Fibroblast of villous mesenchyme (primary cell): ENCODE results near the gene ZNF280D. TPM values are rescaled to one million over a fixed set of nuclear protein-coding genes. Genes with fewer than 3 reads are reported as not detected.

Experiments
- DNase-seq: peaks from one replicate; pipeline ENCODE4 v3.0.0-alpha.2; 2010; ENCODE audit warnings: low read depth
- H3K4me3 ChIP-seq: 2 replicates; pipeline ENCODE4 v1.5.1; 2011; ENCODE audit warnings: low read depth, mild to moderate bottlenecking, low read length
- CTCF ChIP-seq: IDR thresholded peaks from 2 replicates; pipeline ENCODE4 v1.5.1; 2012; ENCODE audit warnings: low read depth, mild to moderate bottlenecking, low read length; ENCODE audit not compliant: insufficient read depth
- total RNA-seq: library from RNA; depleted of rRNA; stranded (reverse); fragments of >200 nt; gene quantifications from 2 replicates; pipeline ENCODE4 v1.2.3, GENCODE V29; 2012

ZNF280D gene
- total RNA-seq, 1 donor, result 51.8 TPM

DNA sequence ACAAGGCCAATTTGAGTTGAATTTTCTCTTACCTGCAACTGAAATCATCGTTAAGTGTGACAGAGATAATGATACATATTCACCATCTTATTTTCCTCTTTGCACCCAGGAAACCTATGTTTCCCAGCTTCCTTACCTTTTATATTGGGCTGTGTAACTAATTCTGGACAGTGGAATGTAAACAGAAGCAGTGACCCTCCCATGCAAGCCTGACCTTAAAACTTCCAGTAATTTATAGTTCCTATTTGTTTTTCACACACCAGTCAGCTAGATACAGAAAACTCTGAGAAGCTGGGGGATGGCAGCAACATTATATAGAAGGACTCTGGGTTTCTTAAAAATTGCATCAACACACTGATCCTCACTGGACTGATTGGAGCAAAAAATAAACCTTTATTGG is 4.5 kb upstream of the ZNF280D start:
- TF ChIP-seq CTCF, result no peak
- DNase-seq, result peak; percentile 55
- no peak overlapping the region for H3K4me3 ChIP-seq

- TF ChIP-seq CTCF, result no peak
- H3K4me3 ChIP-seq, result no peak overlapping the region
- peak; percentile 60 for DNase-seq
These were observed 3.8 kb upstream of the ZNF280D start for GRCh38 chr15:56736881-56737707.

- H3K4me3 ChIP-seq, result no peak overlapping the region
- peak; percentile 59 for DNase-seq
- no peak for TF ChIP-seq CTCF
These were observed 3.0 kb upstream of the ZNF280D start for GRCh38 chr15:56736308-56736707.

DNA sequence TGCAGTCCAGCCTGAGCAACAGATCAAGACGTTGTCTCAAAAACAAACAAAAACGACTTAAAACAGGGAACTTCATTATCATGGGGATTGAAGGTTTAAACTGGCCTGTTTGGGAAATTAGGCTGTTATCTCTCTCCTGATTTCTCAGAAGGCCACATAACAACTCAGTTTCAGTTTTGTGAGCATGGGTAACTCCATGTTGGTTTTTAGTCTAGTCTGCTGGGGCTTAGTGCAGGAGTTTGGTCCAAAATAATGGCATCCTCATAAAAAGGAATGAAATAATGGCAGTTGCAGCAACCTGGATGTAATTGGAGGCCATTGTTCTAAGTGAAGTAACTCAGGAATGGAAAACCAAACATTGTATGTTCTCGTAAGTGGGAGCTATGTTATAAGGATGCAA is 2.3 kb upstream of the ZNF280D start:
- DNase-seq, result no peak
- TF ChIP-seq CTCF, result no peak

GRCh38 chr15:56734013-56734635 is 815 bp upstream of the ZNF280D start:
- DNase-seq, result no peak
- H3K4me3 ChIP-seq, result no peak overlapping the region
- TF ChIP-seq CTCF, result no peak

More for the DNA sequence above, 2.3 kb upstream of the ZNF280D start:
- no peak overlapping the region for H3K4me3 ChIP-seq

DNA sequence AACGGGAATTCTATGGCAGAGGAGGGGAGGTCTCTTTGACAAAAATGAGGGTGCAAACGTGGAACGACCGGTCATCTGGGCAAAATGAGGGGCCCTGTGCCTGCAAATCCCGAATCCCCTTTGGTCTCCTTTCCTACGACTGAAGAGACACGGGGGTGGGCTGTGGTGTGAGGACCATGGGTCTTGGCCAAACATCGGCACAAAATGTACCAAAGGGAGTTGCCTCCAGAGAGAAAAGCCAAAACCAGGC is 498 bp downstream of the ZNF280D start:
- H3K4me3 ChIP-seq, result peak overlapping the region; percentile 75
- no peak for TF ChIP-seq CTCF

More for the DNA sequence above, 498 bp downstream of the ZNF280D start:
- DNase-seq, result no peak
